ENCODE measurements around the gene ATG13.

DNA sequence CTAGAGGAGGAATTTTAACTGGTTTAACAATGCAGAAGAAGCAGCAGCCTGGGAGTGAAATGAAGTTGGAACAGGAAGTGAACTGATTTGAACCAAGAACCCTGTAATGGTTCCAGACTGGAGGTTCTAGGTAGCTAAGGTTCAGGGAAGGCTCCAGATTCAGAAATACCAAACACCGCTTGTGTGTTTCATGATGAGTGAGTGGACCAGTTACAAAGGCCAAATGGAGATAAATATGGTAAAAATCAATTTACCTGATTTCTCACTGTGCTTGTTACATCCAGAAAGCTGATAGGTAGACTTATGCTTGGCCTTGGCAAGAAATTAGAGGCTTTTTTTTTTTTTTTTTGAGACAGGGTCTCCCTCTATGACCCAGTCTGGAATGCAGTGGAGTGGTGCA, 12.9 kb downstream of the ATG13 start:
- TF ChIP-seq, protein P1, sequence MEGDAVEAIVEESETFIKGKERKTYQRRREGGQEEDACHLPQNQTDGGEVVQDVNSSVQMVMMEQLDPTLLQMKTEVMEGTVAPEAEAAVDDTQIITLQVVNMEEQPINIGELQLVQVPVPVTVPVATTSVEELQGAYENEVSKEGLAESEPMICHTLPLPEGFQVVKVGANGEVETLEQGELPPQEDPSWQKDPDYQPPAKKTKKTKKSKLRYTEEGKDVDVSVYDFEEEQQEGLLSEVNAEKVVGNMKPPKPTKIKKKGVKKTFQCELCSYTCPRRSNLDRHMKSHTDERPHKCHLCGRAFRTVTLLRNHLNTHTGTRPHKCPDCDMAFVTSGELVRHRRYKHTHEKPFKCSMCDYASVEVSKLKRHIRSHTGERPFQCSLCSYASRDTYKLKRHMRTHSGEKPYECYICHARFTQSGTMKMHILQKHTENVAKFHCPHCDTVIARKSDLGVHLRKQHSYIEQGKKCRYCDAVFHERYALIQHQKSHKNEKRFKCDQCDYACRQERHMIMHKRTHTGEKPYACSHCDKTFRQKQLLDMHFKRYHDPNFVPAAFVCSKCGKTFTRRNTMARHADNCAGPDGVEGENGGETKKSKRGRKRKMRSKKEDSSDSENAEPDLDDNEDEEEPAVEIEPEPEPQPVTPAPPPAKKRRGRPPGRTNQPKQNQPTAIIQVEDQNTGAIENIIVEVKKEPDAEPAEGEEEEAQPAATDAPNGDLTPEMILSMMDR (IDR thresholded peaks at IDR 0.05; ENCODE audit: low read length), result no peak
- no peak for TF ChIP-seq EZH2phosphoT487 (IDR thresholded peaks at IDR 0.05; ENCODE audit: low read length)

All from MM.1S (cell line).